Neural progenitor cell (in vitro differentiated cells): ENCODE results near the gene PDGFC. TPM values are rescaled to one million over a fixed set of nuclear protein-coding genes. Genes with fewer than 3 reads are reported as not detected.

Experiments used
- DNase-seq: peaks from one replicate; pipeline ENCODE4 v3.0.0-alpha.2; 2016; ENCODE audit warnings: low spot score
- H2AFZ ChIP-seq: fragments of 200-600 bp; sonication (generic); replicated peaks from 2 replicates; pipeline ENCODE4 v1.6.1; 2016; ENCODE audit warnings: antibody characterized with exemption
- H3F3A ChIP-seq: fragments of 200-600 bp; sonication (generic); 2 replicates; pipeline ENCODE4 v1.6.1; 2016; ENCODE audit warnings: antibody characterized with exemption, low read depth
- H3K27ac ChIP-seq: fragments of 200-600 bp; sonication (generic); 2 replicates; pipeline ENCODE4 v1.5.1; 2016; ENCODE audit warnings: mild to moderate bottlenecking
- H3K27me3 ChIP-seq: fragments of 200-600 bp; sonication (generic); 2 replicates; pipeline ENCODE4 v1.6.1; 2016; ENCODE audit warnings: mild to moderate bottlenecking, moderate library complexity
- H3K36me3 ChIP-seq: fragments of 200-600 bp; sonication (generic); 2 replicates; pipeline ENCODE4 v1.5.1; 2016
- H3K4me1 ChIP-seq: fragments of 200-600 bp; sonication (generic); 2 replicates; pipeline ENCODE4 v1.6.1; 2016; ENCODE audit warnings: mixed run types
- H3K4me2 ChIP-seq: fragments of 200-600 bp; sonication (generic); 2 replicates; pipeline ENCODE4 v1.6.1; 2016
- H3K4me3 ChIP-seq: fragments of 200-600 bp; sonication (generic); 2 replicates; pipeline ENCODE4 v1.5.1; 2016
- H3K79me2 ChIP-seq: fragments of 200-600 bp; sonication (generic); 2 replicates; pipeline ENCODE4 v1.6.1; 2016; ENCODE audit warnings: low read depth
- H3K9ac ChIP-seq: fragments of 200-600 bp; sonication (generic); 2 replicates; pipeline ENCODE4 v1.6.1; 2016
- H3K9me3 ChIP-seq: fragments of 200-600 bp; sonication (generic); 2 replicates; pipeline ENCODE4 v1.5.1; 2016; ENCODE audit warnings: low read depth
- H4K20me1 ChIP-seq: fragments of 200-600 bp; sonication (generic); 2 replicates; pipeline ENCODE4 v1.6.1; 2016; ENCODE audit warnings: low read depth
- H3K27ac Mint-ChIP-seq: 3 replicates; pipeline ENCODE4 v1.8.0; 2021; ENCODE audit warnings: mixed read lengths
- H3K27me3 Mint-ChIP-seq: 2 replicates; pipeline ENCODE4 v1.8.0; 2022; ENCODE audit warnings: low read depth, mild to moderate bottlenecking, inconsistent platforms, moderate library complexity, mixed read lengths; ENCODE audit not compliant: insufficient read depth
- H3K36me3 Mint-ChIP-seq: 3 replicates; pipeline ENCODE4 v1.8.0; 2021; ENCODE audit warnings: mixed read lengths
- H3K4me1 Mint-ChIP-seq: 3 replicates; pipeline ENCODE4 v1.8.0; 2021; ENCODE audit warnings: mixed read lengths
- H3K4me3 Mint-ChIP-seq: 3 replicates; pipeline ENCODE4 v1.8.0; 2021; ENCODE audit warnings: mild to moderate bottlenecking, moderate library complexity, mixed read lengths
- H3K9me3 Mint-ChIP-seq: 3 replicates; pipeline ENCODE4 v1.8.0; 2020; ENCODE audit warnings: mixed read lengths
- EZH2 ChIP-seq: fragments of 200-600 bp; sonication (generic); IDR thresholded peaks from 2 replicates; pipeline ENCODE4 v1.6.1; 2017; ENCODE audit warnings: antibody characterized with exemption, mild to moderate bottlenecking, moderate library complexity
- EZH2phosphoT487 ChIP-seq: fragments of 200-600 bp; sonication (generic); IDR thresholded peaks from 2 replicates; pipeline ENCODE4 v1.6.1; 2017; ENCODE audit warnings: antibody characterized with exemption
- total RNA-seq: library from RNA; depleted of rRNA; stranded (reverse); fragments of >200 nt; gene quantifications from 2 replicates; pipeline ENCODE4 v1.2.3, GENCODE V29; 2015; ENCODE audit warnings: low replicate concordance
- TF ChIP-seq, protein P1 (sequence below): fragments of 200-600 bp; sonication (generic); IDR thresholded peaks from 2 replicates; pipeline ENCODE4 v1.5.1; 2017; ENCODE audit warnings: antibody characterized with exemption, mild to moderate bottlenecking

The PDGFC gene
- total RNA-seq, 1 donor from 2014 or later = 4.7 TPM

DNA sequence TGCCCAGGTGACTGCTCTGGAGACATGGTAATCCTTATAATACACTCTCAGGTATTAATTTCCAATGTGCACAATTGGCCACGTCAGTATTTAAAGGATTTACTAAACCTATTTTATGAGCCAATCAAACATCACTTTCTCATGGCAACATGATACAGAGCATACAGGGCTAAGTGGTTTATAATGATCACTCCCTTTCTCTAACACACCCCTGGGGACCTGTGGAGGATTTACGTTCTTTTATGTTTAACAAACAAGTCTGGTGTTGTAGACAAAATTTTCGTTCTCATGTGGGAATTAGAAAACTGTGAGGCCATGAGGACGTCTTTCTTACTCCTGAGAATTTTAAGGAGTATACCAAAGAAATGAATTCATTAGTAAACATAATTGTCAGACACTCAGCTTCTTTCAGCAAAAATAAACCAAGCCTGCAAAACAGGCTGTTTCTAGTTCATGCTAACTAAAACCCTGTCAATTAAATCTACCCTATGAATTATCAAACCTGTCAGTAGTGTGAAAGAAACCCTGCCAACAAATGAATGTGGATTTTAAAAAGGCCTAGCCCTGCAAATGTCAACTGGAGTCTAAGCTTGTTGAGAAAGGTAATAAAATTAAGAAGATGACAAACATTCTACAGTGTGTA, 155.8 kb downstream of the PDGFC start:
- Mint-ChIP-seq H3K4me3 (no peak overlapping the region), H3K4me1 (peaks cover 27% of the 10 kb centered on the region), H3K36me3 (peaks cover 7% of the 10 kb centered on the region), H3K9me3 (no peaks in the 10 kb centered on the region), H3K27me3 (no peaks in the 10 kb centered on the region), H3K27ac (no peak overlapping the region)
- TF ChIP-seq EZH2 (no peak), EZH2phosphoT487 (no peak)
- TF ChIP-seq, protein P1, sequence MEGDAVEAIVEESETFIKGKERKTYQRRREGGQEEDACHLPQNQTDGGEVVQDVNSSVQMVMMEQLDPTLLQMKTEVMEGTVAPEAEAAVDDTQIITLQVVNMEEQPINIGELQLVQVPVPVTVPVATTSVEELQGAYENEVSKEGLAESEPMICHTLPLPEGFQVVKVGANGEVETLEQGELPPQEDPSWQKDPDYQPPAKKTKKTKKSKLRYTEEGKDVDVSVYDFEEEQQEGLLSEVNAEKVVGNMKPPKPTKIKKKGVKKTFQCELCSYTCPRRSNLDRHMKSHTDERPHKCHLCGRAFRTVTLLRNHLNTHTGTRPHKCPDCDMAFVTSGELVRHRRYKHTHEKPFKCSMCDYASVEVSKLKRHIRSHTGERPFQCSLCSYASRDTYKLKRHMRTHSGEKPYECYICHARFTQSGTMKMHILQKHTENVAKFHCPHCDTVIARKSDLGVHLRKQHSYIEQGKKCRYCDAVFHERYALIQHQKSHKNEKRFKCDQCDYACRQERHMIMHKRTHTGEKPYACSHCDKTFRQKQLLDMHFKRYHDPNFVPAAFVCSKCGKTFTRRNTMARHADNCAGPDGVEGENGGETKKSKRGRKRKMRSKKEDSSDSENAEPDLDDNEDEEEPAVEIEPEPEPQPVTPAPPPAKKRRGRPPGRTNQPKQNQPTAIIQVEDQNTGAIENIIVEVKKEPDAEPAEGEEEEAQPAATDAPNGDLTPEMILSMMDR = no peak
- Histone ChIP-seq H3K9me3 (no peaks in the 10 kb centered on the region), H3K79me2 (no peaks in the 10 kb centered on the region), H3K36me3 (no peaks in the 10 kb centered on the region), H3K4me3 (no peak overlapping the region), H3K4me2 (no peak overlapping the region), H2AFZ (no peak overlapping the region), H4K20me1 (no peaks in the 10 kb centered on the region), H3F3A (no peaks in the 10 kb centered on the region), H3K9ac (no peak overlapping the region), H3K27ac (no peak overlapping the region), H3K4me1 (peaks cover 9% of the 10 kb centered on the region), H3K27me3 (no peaks in the 10 kb centered on the region)
- DNase-seq = no peak

GRCh38 chr4:156811963-156812362, 159.6 kb downstream of the PDGFC start:
- no peaks in the 10 kb centered on the region for H3K36me3 ChIP-seq
- H3K4me2 ChIP-seq = no peak overlapping the region
- H2AFZ ChIP-seq = no peak overlapping the region
- no peak overlapping the region for H3K9ac ChIP-seq
- no peaks in the 10 kb centered on the region for H3K79me2 ChIP-seq
- Mint-ChIP-seq H3K4me3 (no peak overlapping the region), H3K27ac (no peak overlapping the region), H3K36me3 (no peaks in the 10 kb centered on the region), H3K4me1 (peaks cover 36% of the 10 kb centered on the region), H3K27me3 (no peaks in the 10 kb centered on the region), H3K9me3 (no peaks in the 10 kb centered on the region)
- H3K9me3 ChIP-seq = no peaks in the 10 kb centered on the region
- H3K4me1 ChIP-seq = peaks cover 25% of the 10 kb centered on the region
- no peaks in the 10 kb centered on the region for H3K27me3 ChIP-seq
- no peak overlapping the region for H3K4me3 ChIP-seq
- H3F3A ChIP-seq = no peaks in the 10 kb centered on the region
- no peak for DNase-seq
- TF ChIP-seq EZH2phosphoT487 (no peak), EZH2 (no peak)
- TF ChIP-seq, protein P1 = no peak
- no peak overlapping the region for H3K27ac ChIP-seq
- H4K20me1 ChIP-seq = no peaks in the 10 kb centered on the region

- Histone ChIP-seq H3K36me3 (no peaks in the 10 kb centered on the region), H3K4me1 (peaks cover 25% of the 10 kb centered on the region), H3K4me3 (no peak overlapping the region), H3K9me3 (no peaks in the 10 kb centered on the region), H3K4me2 (no peak overlapping the region), H3K9ac (no peak overlapping the region), H2AFZ (no peak overlapping the region), H4K20me1 (no peaks in the 10 kb centered on the region), H3K79me2 (no peaks in the 10 kb centered on the region), H3F3A (no peaks in the 10 kb centered on the region), H3K27me3 (no peaks in the 10 kb centered on the region), H3K27ac (no peak overlapping the region)
- Mint-ChIP-seq H3K4me3 (no peak overlapping the region), H3K27me3 (no peaks in the 10 kb centered on the region), H3K9me3 (no peaks in the 10 kb centered on the region), H3K4me1 (peaks cover 40% of the 10 kb centered on the region), H3K36me3 (no peaks in the 10 kb centered on the region), H3K27ac (no peak overlapping the region)
- TF ChIP-seq EZH2phosphoT487 = no peak
- no peak for TF ChIP-seq EZH2
- TF ChIP-seq, protein P1 = no peak
- DNase-seq = peak; percentile 56
Measured at GRCh38 chr4:156811286-156811685, 160.3 kb downstream of the PDGFC start.
